H1 (cell line): ENCODE data around the gene SGCG.

ENCODE experiments used
- CBX5 ChIP-seq: fragments of 300-800, 300-1000 bp; sonication (generic); IDR thresholded peaks from 2 replicates; pipeline ENCODE4 v1.7.1; 2016; ENCODE audit warnings: antibody characterized with exemption, low read length, low read depth
- CREB1 ChIP-seq: IDR thresholded peaks from 2 replicates; pipeline ENCODE4 v1.6.1; 2012; ENCODE audit warnings: inconsistent platforms
- EZH2 ChIP-seq: fragments of 200-600 bp; sonication (generic); IDR thresholded peaks from 2 replicates; pipeline ENCODE4 v1.7.1; 2012; ENCODE audit warnings: low read depth, mild to moderate bottlenecking, moderate library complexity, low read length, inconsistent platforms; ENCODE audit not compliant: severe bottlenecking
- FOSL1 ChIP-seq: IDR thresholded peaks from 2 replicates; pipeline ENCODE4 v1.6.1; 2011; ENCODE audit warnings: mild to moderate bottlenecking, low read depth, low read length, moderate library complexity; ENCODE audit not compliant: insufficient read depth
- RBBP5 ChIP-seq: IDR thresholded peaks from 2 replicates; pipeline ENCODE4 v1.7.1; 2012; ENCODE audit warnings: low read depth, mild to moderate bottlenecking, inconsistent platforms, low read length, moderate library complexity, borderline replicate concordance
- RFX5 ChIP-seq: IDR thresholded peaks from 2 replicates; pipeline ENCODE4 v1.6.1; 2011; ENCODE audit warnings: low read depth, low read length, improper control_type of control experiment, borderline replicate concordance
- RNF2 ChIP-seq: fragments of 200-900, 300-1000 bp; sonication (generic); IDR thresholded peaks from 2 replicates; pipeline ENCODE4 v1.7.1; 2016; ENCODE audit warnings: borderline replicate concordance, low read depth, mild to moderate bottlenecking, antibody characterized with exemption, low read length; ENCODE audit not compliant: poor library complexity, severe bottlenecking; ENCODE audit errors: missing control alignments
- SP2 ChIP-seq: IDR thresholded peaks from 2 replicates; pipeline ENCODE4 v1.6.1; 2012; ENCODE audit warnings: mild to moderate bottlenecking, low read length, inconsistent platforms
- TAF1 ChIP-seq: IDR thresholded peaks from 2 replicates; pipeline ENCODE4 v1.6.1; 2011; ENCODE audit warnings: mild to moderate bottlenecking, low read depth, low read length
- TBP ChIP-seq: IDR thresholded peaks from 2 replicates; pipeline ENCODE4 v1.6.1; 2011; ENCODE audit warnings: low read depth, low read length, improper control_type of control experiment
- TF ChIP-seq, protein P1 (sequence below): IDR thresholded peaks from 2 replicates; pipeline ENCODE4 v1.6.1; 2012; ENCODE audit warnings: inconsistent platforms
- TF ChIP-seq, protein P2 (sequence below), 3 experiments: IDR thresholded peaks; 1 replicate in 2 of 3; 2 replicates in 1 of 3; pipeline versions ENCODE4 v1.5.1 to v1.6.1; 2011; ENCODE audit warnings: low read length in 3 of 3, mild to moderate bottlenecking in 3 of 3, inconsistent platforms in 2 of 3, low read depth in 1 of 3, moderate library complexity in 1 of 3; ENCODE audit not compliant: insufficient read depth in 1 of 3; ENCODE audit errors: control extremely low read depth in 1 of 3

DNA sequence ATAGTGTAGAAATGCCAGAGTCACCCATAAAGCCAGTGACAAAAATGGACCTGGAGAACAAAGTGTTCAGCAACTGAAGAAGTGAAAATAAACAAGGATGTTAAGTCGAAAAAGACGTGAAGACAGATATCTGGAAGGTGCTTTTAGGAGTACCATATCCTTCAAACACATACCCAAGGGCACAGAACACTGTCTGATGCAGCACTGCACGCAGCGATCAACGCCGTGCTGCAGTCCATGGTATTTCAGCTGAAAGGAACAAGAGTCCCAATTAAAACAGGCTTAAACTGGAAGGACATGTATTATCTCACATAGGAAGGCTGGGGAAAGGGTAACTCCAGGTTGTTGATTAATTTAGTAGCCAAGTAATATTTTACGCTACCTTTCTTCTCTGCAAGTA, 108.2 kb downstream of the SGCG start:
- TF ChIP-seq CREB1, result no peak
- no peak for TF ChIP-seq RBBP5
- TF ChIP-seq CBX5, result no peak
- no peak for TF ChIP-seq TAF1
- TF ChIP-seq, protein P1, sequence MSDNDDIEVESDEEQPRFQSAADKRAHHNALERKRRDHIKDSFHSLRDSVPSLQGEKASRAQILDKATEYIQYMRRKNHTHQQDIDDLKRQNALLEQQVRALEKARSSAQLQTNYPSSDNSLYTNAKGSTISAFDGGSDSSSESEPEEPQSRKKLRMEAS, result no peak
- TF ChIP-seq, protein P2, sequence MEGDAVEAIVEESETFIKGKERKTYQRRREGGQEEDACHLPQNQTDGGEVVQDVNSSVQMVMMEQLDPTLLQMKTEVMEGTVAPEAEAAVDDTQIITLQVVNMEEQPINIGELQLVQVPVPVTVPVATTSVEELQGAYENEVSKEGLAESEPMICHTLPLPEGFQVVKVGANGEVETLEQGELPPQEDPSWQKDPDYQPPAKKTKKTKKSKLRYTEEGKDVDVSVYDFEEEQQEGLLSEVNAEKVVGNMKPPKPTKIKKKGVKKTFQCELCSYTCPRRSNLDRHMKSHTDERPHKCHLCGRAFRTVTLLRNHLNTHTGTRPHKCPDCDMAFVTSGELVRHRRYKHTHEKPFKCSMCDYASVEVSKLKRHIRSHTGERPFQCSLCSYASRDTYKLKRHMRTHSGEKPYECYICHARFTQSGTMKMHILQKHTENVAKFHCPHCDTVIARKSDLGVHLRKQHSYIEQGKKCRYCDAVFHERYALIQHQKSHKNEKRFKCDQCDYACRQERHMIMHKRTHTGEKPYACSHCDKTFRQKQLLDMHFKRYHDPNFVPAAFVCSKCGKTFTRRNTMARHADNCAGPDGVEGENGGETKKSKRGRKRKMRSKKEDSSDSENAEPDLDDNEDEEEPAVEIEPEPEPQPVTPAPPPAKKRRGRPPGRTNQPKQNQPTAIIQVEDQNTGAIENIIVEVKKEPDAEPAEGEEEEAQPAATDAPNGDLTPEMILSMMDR (IDR thresholded peaks at IDR 0.05; ENCODE audit: control extremely low read depth in 1 of 3, insufficient read depth in 1 of 3, low read depth in 1 of 3, low read length in 3 of 3), result no peak
- TF ChIP-seq RFX5, result no peak
- TF ChIP-seq FOSL1, result no peak
- no peak for TF ChIP-seq EZH2
- TF ChIP-seq TBP, result no peak
- TF ChIP-seq RNF2, result no peak
- TF ChIP-seq SP2, result no peak
